Measurements from ENCODE around the gene TRIM25.

Gene TRIM25

DNA sequence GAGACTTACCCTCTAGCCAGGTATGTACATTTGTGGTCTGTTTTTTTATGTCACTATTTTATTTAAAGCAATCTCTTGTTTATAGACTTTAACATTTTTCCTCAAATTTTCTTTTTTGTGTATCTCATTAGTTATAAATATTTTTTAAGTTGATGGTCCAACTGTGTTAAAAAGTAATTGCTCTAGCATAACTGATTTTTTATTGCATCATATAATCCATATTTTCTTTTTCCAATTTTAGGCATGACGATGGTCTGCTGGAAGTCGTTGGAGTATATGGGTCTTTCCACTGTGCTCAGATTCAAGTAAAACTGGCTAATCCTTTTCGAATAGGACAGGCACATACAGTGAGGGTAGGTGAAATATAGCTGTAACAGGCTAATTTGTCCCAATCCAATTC, 52.0 kb downstream of the TRIM25 start:
- no peak for DNase-seq

DNA sequence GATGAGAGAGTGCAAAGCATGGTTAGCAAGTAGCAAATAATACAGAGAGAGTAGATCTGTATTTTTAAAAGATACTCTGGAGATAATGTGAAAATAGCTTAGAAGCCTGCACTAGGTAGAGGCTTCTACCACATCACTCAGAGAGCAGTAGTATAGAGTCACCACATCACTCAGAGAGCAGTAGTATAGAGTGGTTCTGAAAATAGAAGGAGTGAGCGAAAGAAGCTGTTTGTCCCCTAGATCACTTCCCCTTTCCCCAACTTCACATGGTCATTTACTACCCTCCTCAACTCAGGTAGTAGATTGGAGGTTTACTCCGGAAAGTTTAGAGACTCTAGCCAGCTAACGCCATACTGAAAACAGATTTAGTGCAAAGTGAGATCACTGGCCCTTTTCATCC, 62.8 kb downstream of the TRIM25 start:
- DNase-seq, result no peak

DNA sequence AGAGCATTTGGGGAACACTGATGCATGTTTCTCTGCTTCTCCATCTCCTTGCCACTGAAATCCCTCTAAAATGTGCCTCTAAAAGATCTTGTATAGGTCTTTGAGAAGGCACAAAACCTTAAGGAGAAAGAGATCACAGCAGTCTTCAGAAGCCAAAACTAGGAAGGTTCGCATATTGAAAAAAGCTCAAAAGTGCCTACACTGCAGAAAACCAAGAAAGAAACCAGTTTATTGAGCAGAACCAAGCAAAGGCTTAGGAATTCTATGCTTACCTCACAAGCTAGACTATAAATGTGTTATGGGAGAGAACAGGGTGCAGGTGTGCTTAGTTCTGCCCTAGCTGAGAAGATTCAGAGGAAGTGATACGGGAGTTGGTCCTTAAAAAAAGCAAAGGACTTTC, 63.3 kb downstream of the TRIM25 start:
- DNase-seq, result no peak

DNA sequence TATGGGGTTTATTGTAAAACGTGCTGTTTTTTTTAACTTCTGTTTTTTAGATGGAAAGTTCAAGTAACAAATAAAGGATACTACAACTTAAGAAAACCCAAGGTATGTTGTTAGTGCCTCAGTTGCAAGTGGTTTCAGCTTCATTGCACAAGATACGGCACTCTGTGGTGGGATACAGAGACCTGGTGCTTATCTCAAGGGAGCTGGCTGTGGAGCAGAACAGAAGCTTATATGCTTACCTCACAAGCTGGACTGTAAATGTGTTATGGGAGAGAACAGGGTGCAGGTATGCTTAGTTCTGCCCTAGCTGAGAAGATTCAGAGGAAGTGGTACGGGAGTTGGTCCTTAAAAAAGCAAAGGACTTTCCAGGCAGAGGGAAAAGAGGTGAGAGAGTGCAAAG, 64.7 kb downstream of the TRIM25 start:
- no peak for DNase-seq

DNA sequence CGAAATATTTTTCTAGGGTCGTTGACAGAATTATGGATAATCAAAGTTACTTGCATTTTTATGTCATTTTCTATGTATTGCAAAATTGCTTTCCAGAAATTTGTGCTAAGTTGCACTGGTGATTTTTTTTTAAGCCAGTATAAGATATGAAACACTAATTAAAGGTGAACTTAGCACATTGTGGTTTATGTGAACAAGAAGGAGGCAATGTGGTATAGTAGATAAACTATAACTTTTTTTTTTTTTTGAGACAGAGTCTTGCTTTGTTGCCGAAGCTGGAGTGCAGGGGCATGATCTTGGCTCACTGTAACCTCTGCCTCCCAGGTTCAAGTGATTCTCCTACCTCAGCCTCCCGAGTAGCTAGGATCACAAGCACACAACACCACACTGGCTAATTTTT, 66.7 kb downstream of the TRIM25 start:
- DNase-seq, result no peak

DNA sequence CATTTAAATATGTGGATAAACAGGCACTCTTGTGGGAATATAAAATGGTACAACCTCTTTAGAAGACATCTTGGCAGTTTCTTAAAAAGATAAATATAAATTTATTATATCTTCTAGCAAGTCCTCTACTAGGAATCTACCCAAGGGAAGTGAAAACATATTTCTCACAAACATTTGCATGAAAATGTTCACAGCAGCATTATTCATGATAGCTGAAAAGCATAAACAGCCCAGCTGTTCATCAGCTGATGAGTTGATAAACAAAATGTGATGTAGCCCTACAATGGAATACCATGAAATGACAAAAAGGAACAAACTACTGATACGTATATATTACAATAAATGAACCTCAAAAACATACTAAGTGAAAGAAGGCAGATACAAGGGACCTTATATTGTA, 67.9 kb downstream of the TRIM25 start:
- DNase-seq, result no peak

DNA sequence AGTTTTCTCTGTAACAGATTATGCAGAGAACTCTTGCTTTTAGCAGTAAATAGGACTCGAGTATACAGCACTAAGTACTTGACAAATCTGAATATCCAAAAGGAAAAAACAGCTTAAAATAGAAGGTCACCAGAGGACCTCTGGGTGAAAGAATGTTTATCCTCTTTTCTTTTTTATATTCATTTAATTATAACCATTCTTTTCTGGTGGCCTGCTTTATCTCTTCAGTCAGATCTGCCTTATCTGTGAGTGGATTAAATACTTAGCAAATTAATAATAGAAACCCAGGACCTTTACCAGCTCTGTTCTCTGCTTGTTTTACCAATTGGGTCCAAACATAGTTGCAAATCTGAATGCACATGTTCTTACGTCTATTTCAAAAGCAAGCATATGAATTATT, 71.3 kb downstream of the TRIM25 start:
- DNase-seq, result no peak

DNA sequence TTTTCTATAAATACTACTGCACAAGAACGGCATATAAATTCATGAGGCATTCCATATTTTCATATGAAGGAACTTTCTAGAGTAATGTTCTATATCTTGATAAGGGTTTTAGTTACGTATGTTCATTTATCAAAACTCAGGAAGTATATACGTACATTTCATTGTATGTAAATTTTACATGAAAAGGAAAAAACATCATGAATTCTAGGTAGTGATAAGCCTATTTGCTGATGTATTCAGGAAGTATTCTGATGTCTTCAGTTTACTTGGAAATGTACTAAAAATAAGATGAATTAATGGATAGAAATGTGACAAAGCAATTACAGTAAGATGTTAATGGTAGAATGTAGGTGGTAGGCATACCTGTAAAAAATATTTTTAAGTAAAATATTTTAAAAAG, 75.2 kb downstream of the TRIM25 start:
- DNase-seq, result no peak

Data from right hindlimb (tissue), 1 donor.